Stimulated activated CD8-positive, alpha-beta memory T cell treated with anti-CD3 and anti-CD28 coated beads, Interleukin-2, amount 100 ng/mL, for 1 hour (primary cell): ENCODE data around the gene RBBP8.
"Not testable (repeated sequence)": the region's sequence is repeated elsewhere in the genome, so short reads cannot be mapped to it uniquely, and the experiment has no call there.

Experiments
- DNase-seq, 2 donors: peaks; one replicate each; pipeline ENCODE4 v3.0.0-alpha.2; 2020; ENCODE audit warnings: low read depth in 2 of 2

RBBP8 gene

DNA sequence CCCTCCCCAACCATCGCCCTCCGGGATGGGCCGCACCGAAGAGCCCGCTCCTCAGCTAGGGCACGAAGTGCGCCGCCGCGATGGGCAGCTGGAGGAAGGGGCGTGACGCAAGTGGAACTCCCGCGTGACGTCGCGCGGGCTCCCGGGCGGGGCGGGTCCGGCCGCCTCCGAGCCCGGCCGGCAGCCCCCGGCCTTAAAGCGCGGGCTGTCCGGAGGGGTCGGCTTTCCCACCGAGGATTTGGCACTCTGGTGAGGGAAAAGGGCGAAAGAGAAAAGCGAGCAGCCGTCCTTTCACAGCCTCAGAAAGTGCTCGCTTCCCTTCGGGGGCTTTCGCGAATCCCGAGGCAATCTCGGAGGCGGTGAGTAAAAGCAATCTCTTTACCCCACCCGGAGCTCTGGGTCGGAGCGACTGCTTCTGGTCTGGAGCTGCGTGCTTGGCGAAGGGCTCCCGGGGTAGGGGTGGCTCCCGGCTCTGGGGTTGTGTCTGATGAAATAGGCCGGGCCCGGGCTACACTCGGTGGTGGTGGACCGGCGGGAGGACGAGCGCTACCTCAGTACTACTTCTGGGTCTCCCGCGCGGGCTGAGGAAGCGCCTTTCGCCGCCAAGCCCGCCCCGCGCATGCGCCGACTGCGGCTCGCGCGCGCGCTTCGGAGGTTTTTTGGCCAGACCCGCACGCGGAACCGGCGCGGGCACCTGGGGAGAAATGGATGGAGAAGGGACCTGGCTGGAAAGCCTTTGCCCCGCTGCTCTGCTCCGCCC lies at the start of gene RBBP8:
Gene RBBP8 (plus strand): TSS at position 123 of the 760 bp plus-strand sequence. CDS start 3,524 bp downstream, outside the sequence.
- peak; percentile 60 to 70 for DNase-seq

- DNase-seq, result no peak
Observed at GRCh38 chr18:22883827-22884226, 49.3 kb upstream of the RBBP8 start.

- DNase-seq, result not testable (repeated sequence)
Observed at GRCh38 chr18:22885694-22886093, 47.4 kb upstream of the RBBP8 start.

DNA sequence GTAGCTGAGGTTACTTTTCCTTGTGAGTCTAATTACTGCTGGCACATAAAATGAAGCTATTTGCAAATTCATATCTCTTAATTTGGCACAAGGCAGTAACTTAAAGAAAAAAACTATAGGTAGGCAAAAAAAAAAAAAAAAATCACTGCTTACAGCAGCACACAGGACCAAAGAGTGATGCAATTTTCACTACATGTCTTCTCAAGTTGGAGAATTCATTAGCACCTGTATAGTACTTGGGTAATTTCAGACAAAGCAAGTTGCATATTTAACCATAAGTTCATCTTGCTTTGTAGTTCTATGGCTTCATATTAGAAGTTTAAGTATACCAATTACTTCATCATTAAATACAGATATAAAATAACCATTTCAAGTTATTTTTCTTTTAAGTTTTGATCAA lies 33.7 kb upstream of the RBBP8 start:
- no peak for DNase-seq

GRCh38 chr18:22900558-22901238 lies 32.4 kb upstream of the RBBP8 start:
- DNase-seq, result no peak

DNA sequence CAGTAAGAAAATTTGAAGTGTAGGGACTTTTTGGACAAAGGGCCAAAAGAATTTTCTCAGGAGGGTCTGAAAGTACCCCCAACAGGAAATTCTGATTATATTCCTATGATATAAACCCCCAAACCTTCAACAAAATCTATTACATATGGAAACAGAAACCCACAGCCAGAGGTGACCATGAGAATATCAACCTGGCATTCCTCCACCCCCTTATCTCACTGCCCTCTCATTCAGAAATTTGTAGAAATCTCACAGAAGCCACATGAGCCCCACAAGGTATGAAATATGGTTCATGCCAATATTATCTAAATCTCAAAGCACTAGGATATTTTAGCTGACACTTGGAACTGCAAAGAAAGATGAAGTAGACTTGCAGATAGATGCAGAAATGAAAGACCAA lies 31.0 kb upstream of the RBBP8 start:
- no peak for DNase-seq

DNA sequence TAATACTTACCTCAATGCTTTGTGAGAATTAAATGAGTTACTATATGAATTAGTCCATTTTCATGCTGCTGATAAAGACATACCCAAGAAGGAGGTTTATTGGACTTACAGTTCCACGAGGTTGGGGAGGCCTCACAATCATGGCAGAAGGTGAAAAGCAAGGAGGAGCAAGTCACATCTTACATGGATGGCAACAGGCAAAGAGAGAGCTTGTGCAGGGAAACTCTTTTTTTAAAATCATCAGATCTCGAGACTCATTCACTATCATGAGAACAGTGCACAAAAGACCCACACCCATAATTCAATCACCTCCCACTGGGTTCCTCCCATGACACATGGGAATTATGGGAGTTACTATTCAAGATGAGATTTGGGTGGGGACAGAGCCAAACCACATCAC lies 29.9 kb upstream of the RBBP8 start:
- not testable (repeated sequence) for DNase-seq

- DNase-seq, result no peak
Observed at GRCh38 chr18:22912149-22912548, 21.0 kb upstream of the RBBP8 start.

DNA sequence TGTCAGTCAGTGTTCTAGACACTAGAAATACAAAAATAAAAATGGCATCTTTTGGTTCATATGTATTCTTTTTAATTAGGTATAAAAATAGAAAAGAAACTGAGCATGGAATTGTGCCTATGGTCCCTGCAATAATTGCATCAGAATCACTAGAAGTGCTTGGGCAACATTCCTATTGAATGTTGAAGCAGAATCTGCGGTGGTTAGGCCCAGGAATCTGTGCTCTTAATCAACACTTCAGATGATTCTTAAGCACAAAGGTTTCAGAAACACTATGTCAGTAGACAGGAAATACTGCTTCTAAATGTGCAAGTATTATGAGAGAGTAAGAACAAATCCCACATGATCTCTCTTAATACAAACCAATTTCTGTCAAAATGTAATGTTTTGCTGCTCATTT lies 20.3 kb upstream of the RBBP8 start:
- DNase-seq, result no peak

DNA sequence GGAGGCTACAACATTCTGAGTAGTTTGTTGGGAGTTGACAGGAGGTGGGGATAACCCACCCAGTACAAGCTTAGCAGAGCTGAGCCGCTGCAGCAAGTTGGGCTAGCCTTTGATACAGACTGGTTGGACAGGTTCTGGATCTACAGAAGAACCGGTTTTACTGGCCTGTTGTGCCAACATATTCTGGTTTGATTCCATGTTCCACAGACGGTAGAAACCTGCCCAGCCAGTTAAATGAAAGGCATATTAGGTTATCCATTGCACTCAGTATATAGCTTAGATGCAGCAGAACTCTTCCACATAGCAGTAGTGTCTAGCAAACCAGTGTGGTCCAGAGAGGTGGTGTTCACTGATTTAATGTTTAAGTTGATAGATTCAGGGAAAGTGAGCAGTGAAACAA lies 19.3 kb upstream of the RBBP8 start:
- DNase-seq, result no peak

- DNase-seq, result no peak
Observed at GRCh38 chr18:22914633-22915032, 18.5 kb upstream of the RBBP8 start.

DNA sequence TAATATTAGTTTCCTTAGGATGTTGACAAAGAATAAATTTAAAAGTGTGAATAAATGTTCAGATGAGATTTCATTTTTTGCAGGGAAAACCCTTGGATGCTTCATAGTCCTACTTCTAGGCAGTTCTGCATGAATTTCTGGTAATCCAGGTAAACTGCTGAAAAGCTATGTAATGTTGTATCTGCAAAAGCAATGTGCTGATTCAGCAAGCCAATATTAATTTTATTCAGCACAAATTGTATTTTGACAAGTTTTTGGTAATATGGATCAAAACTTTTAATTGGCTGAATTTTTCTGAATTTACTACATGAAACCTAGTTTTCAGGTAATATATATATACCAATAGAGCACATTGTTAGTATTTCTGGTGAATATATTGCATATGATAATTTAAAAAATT lies 17.8 kb upstream of the RBBP8 start:
- no peak for DNase-seq

GRCh38 chr18:22921772-22922171 lies 11.4 kb upstream of the RBBP8 start:
- no peak for DNase-seq

DNA sequence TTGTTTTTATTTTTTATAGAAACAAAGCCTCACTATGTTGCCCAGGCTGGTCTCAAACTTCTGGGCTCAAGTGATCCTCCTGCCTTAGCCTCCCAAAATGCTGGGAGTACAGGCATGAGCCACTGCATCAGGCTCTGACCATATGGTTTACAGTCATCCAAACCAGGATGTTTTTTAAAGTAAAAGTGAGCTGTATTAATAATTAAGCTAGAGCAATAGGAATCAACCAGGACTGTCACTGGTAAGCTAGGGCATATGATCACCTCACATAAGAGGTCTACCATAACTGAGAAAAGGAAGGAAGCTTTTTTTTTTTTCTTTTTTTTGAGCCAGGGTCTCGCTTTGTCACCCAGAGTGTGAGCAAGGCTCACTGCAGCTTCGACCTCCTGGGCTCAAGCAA lies 8.5 kb upstream of the RBBP8 start:
- DNase-seq, result no peak

DNA sequence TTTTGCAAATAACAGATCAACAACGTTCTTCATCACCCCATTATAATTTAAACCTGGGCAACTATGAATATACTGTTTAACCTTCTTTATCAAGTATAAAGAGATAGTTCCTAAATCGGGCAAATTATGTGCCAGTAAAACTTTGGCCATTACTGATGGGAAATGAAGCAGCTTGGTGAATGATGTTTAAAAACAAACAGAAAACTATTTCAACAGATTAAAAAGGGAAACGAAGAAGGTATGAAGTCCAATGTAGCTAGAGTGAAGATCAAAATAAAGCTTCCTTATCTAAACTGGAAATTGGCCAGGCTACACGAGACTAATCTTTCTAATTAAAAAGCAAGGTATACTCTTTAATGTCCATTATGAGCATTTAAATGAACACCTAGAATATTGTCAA lies 6.7 kb upstream of the RBBP8 start:
- DNase-seq, result no peak

- DNase-seq, result no peak
Observed at GRCh38 chr18:22928339-22928738, 4.8 kb upstream of the RBBP8 start.

DNA sequence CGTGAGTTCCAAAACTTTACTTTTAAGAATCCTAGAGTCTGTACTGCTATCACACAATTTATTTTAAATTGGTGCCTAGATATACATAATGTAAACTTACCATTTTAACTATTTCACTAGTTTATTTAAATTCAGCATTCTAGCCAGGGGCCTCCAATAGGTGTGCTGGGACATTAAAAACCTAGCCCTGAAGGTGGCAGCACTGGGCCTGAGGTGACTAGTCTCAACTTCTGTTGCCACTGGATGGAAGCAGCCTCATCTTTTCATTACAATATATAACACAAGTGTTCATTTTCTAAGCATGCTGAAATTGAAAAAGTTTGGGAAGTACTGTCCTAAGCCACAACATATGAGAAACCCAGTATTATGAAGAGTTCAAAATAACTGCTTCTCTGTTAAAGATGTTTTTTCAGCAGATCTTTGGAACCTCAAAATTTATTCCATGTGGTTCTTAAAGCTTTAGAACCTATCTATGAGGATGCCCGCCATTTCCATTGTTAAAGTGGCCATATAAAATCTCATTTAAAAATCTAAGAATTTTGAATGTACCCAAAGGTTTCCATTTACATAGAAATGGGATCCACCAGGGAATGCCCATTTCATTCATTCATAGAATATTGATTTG lies 2.9 kb upstream of the RBBP8 start:
- DNase-seq, result peak; percentile 60 to 64

GRCh38 chr18:22932885-22933205 lies 283 bp upstream of the RBBP8 start:
- no peak for DNase-seq

- DNase-seq, result no peak
Observed at GRCh38 chr18:22933966-22934423, 867 bp downstream of the RBBP8 start.

DNA sequence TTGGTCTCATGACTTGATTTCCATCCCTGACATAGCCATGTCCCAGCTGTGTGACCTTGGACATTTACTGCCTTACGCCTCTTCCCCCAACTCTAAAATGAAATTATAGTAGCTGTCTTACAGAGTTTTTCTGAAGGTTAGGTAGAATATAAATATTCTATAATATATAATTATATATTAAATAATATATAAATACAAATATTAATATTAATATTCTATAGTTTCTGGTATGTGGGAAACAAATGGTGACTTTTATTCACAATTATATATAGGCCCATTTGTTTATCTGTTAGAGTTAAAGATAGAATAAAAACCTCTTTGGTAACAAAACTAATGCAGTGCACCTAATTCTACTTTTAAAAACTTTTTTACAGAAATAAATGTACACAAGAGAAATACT lies 1.7 kb downstream of the RBBP8 start:
- no peak for DNase-seq

DNA sequence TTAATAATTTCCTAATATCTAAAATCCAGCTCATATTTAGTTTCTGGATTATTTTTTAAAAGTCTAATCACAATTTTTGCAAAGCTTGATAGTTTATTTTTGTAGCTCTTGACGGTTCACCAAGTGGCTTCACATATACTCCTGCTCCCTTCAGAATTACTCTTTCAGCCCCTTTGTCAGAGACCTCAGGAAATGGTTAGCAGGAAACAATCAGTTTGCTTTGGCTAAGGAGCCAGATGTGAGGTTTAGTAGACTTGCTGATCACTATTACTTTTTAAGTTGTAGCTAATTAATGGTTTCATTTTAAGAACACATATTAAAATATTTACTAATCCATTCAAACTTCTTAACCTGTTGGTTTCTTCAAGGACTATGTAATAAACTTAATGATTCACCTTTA lies 2.3 kb downstream of the RBBP8 start:
- DNase-seq, result no peak

- DNase-seq, result no peak
Observed at GRCh38 chr18:22936515-22936914, 3.4 kb downstream of the RBBP8 start.

DNA sequence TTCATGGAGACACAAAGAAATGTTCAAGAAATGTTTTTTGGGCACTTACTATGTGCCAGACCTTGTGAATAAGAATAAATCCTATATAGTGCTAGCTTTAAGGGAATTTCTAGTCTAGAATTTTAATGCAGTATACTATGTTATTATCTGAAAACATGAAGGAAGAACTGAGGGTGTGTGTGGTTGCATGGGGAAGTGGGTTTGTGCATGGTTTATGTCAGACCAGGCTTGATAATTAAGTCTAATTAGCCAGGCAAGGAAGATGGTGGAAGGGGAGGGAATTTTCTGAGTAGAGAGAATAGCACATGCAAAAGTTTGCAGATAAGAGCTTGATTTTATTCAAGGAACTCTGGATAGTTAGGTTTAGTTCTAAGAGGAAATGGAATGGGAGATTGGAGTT lies 6.5 kb downstream of the RBBP8 start:
- DNase-seq, result no peak
